Adipose tissue (tissue), 3 donors: ENCODE data around the gene OLIG1. TPM values are rescaled to one million over a fixed set of nuclear protein-coding genes. Genes with fewer than 3 reads are reported as not detected.

ENCODE experiments used
- H3K27ac ChIP-seq: one replicate; pipeline ENCODE4 v1.5.1; 2013; ENCODE audit warnings: low read depth, low read length
- WGBS, 3 donors: extraction: QIAGEN DNeasy Blood & Tissue Kit; methylation state at CpG; one replicate each; pipeline ENCODE4 v1.1.7; 2013; 5-methylcytosine and 5-hydroxymethylcytosine counted together
- polyA plus RNA-seq, 3 donors: library from polyadenylated mRNA; stranded (reverse); fragments of 200-250 nt; gene quantifications; one replicate each; pipeline ENCODE4 v1.2.3, GENCODE V29; 2013
- donor health status: healthy with polysubstance abuse.
- donor health status: Bipolar disorder and iron deficiency.
- donor health status: healthy.

The OLIG1 gene, protein sequence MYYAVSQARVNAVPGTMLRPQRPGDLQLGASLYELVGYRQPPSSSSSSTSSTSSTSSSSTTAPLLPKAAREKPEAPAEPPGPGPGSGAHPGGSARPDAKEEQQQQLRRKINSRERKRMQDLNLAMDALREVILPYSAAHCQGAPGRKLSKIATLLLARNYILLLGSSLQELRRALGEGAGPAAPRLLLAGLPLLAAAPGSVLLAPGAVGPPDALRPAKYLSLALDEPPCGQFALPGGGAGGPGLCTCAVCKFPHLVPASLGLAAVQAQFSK
- polyA plus RNA-seq: under 1 TPM; 0.07 to 0.67 (median 0.28) TPM

DNA sequence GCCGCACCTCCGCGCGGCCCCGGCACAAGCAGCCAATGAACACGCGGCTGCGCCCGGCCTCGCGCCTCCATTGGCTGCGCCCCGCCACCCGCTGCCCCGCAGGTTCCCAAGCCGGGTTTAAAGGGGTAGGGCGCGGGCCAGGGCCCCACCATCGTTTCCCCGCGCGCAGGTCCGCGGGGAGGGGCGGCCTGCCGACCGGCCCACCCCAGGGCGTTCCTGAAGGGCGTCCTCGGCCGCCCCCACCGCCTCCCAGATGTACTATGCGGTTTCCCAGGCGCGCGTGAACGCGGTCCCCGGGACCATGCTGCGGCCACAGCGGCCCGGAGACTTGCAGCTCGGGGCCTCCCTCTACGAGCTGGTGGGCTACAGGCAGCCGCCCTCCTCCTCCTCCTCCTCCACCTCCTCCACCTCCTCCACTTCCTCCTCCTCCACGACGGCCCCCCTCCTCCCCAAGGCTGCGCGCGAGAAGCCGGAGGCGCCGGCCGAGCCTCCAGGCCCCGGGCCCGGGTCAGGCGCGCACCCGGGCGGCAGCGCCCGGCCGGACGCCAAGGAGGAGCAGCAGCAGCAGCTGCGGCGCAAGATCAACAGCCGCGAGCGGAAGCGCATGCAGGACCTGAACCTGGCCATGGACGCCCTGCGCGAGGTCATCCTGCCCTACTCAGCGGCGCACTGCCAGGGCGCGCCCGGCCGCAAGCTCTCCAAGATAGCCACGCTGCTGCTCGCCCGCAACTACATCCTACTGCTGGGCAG lies at the start of gene OLIG1:
Gene OLIG1, plus strand, starts transcription at position 148 of the 750 bp plus-strand sequence. Its CDS starts 106 bp downstream, at position 254.
- H3K27ac ChIP-seq: no peak within 1 kb of the TSS
- 0 to 1% (median 1%) methylated on average over 45 to 82 of the region's 82 CpGs for WGBS, 3 donors

DNA sequence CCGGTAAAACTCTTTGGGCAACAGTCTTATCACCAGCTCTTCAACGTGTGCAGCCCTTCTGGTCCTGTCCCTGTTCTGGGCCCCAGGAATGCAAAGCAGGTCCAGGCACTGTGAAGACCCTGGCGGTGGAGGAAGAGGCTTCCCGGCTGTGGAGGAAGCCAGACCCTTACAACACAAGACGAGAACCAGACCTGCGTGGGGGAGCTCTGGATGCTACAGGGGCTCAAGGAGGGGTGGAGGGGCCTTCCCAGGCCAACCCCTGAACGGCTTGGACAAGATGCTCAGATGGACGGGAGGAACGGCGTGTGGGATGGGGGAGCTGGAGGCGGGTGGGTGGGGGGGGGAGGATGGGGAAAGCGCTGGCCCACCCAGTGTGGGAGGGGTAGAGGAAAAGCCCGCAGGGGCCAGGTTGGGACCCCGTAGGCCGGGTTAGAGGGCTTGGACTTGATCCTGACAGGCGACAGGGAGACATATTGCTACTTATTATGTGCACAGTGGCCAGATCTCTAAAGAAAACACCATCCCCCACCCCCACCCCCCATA lies 49.3 kb upstream of the OLIG1 start:
- WGBS, 3 donors: 2 to 4% (median 3%) methylated on average over 12 to 16 of the region's 16 CpGs
- H3K27ac ChIP-seq: no peak overlapping the region

DNA sequence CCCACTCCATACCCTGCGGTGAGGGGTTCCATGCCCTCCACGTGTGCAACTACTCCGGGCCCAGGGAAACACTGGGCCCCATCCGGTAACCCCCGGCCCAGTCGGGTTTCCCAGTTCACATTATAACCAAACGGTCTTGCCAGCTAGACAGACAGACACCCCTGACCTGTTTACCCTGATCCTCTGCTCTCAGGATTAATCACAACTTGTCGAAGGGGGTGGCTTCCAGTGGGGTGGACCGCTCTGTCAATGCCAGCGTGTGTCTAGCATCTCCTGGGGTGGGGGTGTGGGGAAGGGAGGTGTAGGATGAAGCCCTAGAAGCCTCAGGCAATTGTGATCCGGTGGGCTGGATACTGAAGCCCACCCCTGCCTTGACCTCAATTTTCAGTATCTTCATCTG lies 48.8 kb upstream of the OLIG1 start:
- no peak overlapping the region for H3K27ac ChIP-seq
- 9 to 15% (median 11%) methylated on average over 11 of the region's 11 CpGs for WGBS, 3 donors

DNA sequence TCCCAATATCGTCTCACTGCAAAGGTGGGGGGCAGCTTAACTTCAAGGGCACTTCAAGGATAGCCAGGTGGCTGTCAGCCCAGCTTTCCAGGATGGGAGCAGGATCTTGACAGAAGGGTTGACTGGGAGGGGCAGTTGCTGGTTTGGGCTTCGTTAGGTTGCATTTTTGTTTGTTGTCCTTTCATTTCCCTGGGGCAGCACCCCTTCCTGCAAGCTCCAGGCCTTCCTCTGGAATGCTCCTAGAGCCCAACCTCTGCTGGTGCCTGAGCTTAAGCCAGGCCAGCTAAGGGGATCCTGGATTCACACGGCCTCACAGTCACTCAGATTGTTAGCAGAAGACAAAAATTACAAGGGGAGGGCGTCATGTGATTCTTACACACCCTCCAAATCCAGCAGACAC lies 48.3 kb upstream of the OLIG1 start:
- 11 to 18% (median 11%) methylated on average over 4 of the region's 4 CpGs for WGBS, 3 donors

DNA sequence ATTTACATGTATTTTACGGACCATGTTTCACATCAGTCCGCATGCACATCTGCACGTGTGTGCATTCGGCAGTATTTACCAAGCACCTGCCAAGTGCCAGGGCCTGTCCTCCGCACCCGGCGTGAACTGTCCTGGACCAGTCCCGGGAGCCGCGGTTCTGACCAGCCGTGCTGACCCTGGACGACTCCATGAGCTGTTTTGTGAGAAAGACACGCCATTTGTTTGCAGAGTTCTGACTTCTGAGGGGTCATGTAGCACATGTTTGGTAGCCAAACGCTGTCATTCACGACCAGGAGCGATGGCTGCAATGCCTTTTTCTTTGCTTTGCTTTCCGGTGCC lies 47.5 kb upstream of the OLIG1 start:
- H3K27ac ChIP-seq: no peak overlapping the region
- WGBS, 3 donors: 6 to 10% (median 8%) methylated on average over 17 of the region's 17 CpGs

More for the DNA sequence above, 48.3 kb upstream of the OLIG1 start:
- H3K27ac ChIP-seq: no peak overlapping the region

DNA sequence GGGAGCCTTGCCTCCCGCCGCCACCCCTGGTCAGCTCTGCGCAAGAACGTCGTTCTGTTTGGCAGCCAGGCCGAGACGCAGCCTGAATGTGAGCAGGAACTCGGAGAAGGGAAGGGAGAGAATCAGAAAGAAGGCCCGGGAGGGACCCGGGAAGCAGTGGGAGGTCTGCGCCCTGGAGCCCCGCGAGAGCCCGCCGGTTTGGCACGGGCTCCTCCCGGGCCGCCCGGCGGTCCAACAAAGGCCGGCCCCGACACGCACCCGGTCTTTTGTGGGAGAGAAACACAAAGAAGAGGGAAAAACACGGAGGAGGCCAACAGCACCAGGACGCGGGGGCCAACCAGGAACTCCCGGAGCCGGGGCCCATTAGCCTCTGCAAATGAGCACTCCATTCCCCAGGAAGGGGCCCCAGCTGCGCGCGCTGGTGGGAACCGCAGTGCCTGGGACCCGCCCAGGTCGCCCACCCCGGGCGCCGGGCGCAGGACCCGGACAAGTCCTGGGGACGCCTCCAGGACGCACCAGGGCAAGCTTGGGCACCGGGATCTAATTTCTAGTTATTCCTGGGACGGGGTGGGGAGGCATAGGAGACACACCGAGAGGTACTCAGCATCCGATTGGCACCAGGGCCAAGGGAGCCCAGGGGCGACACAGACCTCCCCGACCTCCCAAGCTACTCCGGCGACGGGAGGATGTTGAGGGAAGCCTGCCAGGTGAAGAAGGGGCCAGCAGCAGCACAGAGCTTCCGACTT lies 46.9 kb upstream of the OLIG1 start:
- 1 to 2% (median 1%) methylated on average over 48 to 52 of the region's 52 CpGs for WGBS, 3 donors

DNA sequence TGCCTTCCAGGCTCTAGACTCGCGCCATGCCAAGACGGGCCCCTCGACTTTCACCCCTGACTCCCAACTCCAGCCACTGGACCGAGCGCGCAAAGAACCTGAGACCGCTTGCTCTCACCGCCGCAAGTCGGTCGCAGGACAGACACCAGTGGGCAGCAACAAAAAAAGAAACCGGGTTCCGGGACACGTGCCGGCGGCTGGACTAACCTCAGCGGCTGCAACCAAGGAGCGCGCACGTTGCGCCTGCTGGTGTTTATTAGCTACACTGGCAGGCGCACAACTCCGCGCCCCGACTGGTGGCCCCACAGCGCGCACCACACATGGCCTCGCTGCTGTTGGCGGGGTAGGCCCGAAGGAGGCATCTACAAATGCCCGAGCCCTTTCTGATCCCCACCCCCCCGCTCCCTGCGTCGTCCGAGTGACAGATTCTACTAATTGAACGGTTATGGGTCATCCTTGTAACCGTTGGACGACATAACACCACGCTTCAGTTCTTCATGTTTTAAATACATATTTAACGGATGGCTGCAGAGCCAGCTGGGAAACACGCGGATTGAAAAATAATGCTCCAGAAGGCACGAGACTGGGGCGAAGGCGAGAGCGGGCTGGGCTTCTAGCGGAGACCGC lies 46.3 kb upstream of the OLIG1 start:
- no peak overlapping the region for H3K27ac ChIP-seq
- 2 to 4% (median 4%) methylated on average over 45 to 49 of the region's 49 CpGs for WGBS, 3 donors

More for the DNA sequence above, 46.9 kb upstream of the OLIG1 start:
- no peak overlapping the region for H3K27ac ChIP-seq

DNA sequence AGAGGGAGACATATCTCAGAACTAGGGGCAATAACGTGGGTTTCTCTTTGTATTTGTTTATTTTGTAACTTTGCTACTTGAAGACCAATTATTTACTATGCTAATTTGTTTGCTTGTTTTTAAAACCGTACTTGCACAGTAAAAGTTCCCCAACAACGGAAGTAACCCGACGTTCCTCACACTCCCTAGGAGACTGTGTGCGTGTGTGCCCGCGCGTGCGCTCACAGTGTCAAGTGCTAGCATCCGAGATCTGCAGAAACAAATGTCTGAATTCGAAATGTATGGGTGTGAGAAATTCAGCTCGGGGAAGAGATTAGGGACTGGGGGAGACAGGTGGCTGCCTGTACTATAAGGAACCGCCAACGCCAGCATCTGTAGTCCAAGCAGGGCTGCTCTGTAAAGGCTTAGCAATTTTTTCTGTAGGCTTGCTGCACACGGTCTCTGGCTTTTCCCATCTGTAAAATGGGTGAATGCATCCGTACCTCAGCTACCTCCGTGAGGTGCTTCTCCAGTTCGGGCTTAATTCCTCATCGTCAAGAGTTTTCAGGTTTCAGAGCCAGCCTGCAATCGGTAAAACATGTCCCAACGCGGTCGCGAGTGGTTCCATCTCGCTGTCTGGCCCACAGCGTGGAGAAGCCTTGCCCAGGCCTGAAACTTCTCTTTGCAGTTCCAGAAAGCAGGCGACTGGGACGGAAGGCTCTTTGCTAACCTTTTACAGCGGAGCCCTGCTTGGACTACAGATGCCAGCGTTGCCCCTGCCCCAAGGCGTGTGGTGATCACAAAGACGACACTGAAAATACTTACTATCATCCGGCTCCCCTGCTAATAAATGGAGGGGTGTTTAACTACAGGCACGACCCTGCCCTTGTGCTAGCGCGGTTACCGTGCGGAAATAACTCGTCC lies 45.5 kb upstream of the OLIG1 start:
- H3K27ac ChIP-seq: no peak overlapping the region
- WGBS, 3 donors: 4 to 8% (median 7%) methylated on average over 40 of the region's 40 CpGs

DNA sequence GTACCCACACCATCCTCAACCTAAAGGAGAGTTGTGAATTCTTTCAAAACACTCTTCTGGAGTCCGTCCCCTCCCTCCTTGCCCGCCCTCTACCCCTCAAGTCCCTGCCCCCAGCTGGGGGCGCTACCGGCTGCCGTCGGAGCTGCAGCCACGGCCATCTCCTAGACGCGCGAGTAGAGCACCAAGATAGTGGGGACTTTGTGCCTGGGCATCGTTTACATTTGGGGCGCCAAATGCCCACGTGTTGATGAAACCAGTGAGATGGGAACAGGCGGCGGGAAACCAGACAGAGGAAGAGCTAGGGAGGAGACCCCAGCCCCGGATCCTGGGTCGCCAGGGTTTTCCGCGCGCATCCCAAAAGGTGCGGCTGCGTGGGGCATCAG lies 44.8 kb upstream of the OLIG1 start:
- WGBS, 3 donors: 3 to 8% (median 5%) methylated on average over 22 of the region's 22 CpGs

DNA sequence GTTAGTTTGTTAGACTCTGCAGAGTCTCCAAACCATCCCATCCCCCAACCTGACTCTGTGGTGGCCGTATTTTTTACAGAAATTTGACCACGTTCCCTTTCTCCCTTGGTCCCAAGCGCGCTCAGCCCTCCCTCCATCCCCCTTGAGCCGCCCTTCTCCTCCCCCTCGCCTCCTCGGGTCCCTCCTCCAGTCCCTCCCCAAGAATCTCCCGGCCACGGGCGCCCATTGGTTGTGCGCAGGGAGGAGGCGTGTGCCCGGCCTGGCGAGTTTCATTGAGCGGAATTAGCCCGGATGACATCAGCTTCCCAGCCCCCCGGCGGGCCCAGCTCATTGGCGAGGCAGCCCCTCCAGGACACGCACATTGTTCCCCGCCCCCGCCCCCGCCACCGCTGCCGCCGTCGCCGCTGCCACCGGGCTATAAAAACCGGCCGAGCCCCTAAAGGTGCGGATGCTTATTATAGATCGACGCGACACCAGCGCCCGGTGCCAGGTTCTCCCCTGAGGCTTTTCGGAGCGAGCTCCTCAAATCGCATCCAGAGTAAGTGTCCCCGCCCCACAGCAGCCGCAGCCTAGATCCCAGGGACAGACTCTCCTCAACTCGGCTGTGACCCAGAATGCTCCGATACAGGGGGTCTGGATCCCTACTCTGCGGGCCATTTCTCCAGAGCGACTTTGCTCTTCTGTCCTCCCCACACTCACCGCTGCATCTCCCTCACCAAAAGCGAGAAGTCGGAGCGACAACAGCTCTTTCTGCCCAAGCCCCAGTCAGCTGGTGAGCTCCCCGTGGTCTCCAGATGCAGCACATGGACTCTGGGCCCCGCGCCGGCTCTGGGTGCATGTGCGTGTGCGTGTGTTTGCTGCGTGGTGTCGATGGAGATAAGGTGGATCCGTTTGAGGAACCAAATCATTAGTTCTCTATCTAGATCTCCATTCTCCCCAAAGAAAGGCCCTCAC lies 44.2 kb upstream of the OLIG1 start, which contains the start of gene OLIG2:
Gene OLIG2, plus strand, starts transcription at position 447 of the 954 bp plus-strand sequence. CDS start 928 bp downstream, outside the sequence.
- H3K27ac ChIP-seq: no peak within 1 kb of the TSS
- 1 to 2% (median 2%) methylated on average over 55 to 59 of the region's 59 CpGs for WGBS, 3 donors

More for the DNA sequence above, 44.8 kb upstream of the OLIG1 start:
- no peak overlapping the region for H3K27ac ChIP-seq

DNA sequence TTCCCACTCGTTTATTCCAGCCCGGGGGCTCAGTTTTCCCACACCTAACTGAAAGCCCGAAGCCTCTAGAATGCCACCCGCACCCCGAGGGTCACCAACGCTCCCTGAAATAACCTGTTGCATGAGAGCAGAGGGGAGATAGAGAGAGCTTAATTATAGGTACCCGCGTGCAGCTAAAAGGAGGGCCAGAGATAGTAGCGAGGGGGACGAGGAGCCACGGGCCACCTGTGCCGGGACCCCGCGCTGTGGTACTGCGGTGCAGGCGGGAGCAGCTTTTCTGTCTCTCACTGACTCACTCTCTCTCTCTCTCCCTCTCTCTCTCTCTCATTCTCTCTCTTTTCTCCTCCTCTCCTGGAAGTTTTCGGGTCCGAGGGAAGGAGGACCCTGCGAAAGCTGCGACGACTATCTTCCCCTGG lies 43.5 kb upstream of the OLIG1 start:
- H3K27ac ChIP-seq: no peak overlapping the region
- 2 to 6% (median 5%) methylated on average over 21 of the region's 21 CpGs for WGBS, 3 donors

DNA sequence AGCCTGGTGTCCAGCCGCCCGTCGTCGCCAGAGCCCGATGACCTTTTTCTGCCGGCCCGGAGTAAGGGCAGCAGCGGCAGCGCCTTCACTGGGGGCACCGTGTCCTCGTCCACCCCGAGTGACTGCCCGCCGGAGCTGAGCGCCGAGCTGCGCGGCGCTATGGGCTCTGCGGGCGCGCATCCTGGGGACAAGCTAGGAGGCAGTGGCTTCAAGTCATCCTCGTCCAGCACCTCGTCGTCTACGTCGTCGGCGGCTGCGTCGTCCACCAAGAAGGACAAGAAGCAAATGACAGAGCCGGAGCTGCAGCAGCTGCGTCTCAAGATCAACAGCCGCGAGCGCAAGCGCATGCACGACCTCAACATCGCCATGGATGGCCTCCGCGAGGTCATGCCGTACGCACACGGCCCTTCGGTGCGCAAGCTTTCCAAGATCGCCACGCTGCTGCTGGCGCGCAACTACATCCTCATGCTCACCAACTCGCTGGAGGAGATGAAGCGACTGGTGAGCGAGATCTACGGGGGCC lies 43.0 kb upstream of the OLIG1 start:
- H3K27ac ChIP-seq: no peak overlapping the region
- 2 to 4% (median 4%) methylated on average over 54 of the region's 54 CpGs for WGBS, 3 donors

DNA sequence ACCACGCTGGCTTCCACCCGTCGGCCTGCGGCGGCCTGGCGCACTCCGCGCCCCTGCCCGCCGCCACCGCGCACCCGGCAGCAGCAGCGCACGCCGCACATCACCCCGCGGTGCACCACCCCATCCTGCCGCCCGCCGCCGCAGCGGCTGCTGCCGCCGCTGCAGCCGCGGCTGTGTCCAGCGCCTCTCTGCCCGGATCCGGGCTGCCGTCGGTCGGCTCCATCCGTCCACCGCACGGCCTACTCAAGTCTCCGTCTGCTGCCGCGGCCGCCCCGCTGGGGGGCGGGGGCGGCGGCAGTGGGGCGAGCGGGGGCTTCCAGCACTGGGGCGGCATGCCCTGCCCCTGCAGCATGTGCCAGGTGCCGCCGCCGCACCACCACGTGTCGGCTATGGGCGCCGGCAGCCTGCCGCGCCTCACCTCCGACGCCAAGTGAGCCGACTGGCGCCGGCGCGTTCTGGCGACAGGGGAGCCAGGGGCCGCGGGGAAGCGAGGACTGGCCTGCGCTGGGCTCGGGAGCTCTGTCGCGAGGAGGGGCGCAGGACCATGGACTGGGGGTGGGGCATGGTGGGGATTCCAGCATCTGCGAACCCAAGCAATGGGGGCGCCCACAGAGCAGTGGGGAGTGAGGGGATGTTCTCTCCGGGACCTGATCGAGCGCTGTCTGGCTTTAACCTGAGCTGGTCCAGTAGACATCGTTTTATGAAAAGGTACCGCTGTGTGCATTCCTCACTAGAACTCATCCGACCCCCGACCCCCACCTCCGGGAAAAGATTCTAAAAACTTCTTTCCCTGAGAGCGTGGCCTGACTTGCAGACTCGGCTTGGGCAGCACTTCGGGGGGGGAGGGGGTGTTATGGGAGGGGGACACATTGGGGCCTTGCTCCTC lies 42.3 kb upstream of the OLIG1 start:
- 2 to 4% (median 4%) methylated on average over 61 to 85 of the region's 85 CpGs for WGBS, 3 donors
- H3K27ac ChIP-seq: no peak overlapping the region

DNA sequence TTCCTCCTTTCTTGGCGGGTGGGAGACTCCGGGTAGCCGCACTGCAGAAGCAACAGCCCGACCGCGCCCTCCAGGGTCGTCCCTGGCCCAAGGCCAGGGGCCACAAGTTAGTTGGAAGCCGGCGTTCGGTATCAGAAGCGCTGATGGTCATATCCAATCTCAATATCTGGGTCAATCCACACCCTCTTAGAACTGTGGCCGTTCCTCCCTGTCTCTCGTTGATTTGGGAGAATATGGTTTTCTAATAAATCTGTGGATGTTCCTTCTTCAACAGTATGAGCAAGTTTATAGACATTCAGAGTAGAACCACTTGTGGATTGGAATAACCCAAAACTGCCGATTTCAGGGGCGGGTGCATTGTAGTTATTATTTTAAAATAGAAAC lies 41.7 kb upstream of the OLIG1 start:
- 3 to 4% (median 3%) methylated on average over 15 of the region's 15 CpGs for WGBS, 3 donors
- no peak overlapping the region for H3K27ac ChIP-seq

DNA sequence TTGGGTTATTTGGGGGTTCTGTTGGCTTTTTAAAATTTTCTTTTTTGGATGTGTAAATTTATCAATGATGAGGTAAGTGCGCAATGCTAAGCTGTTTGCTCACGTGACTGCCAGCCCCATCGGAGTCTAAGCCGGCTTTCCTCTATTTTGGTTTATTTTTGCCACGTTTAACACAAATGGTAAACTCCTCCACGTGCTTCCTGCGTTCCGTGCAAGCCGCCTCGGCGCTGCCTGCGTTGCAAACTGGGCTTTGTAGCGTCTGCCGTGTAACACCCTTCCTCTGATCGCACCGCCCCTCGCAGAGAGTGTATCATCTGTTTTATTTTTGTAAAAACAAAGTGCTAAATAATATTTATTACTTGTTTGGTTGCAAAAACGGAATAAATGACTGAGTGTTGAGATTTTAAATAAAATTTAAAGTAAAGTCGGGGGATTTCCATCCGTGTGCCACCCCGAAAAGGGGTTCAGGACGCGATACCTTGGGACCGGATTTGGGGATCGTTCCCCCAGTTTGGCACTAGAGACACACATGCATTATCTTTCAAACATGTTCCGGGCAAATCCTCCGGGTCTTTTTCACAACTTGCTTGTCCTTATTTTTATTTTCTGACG lies 41.1 kb upstream of the OLIG1 start:
- 3 to 5% (median 3%) methylated on average over 28 of the region's 28 CpGs for WGBS, 3 donors

More for the DNA sequence above, 41.1 kb upstream of the OLIG1 start:
- no peak overlapping the region for H3K27ac ChIP-seq
